ENCODE data around the gene THY1.
"Not testable (repeated sequence)": the region's sequence is repeated elsewhere in the genome, so short reads cannot be mapped to it uniquely, and the experiment has no call there.

Gene THY1

GRCh38 chr11:119445850-119446249, 22.9 kb upstream of the THY1 start:
- no peak for DNase-seq (ENCODE audit: low read depth in 2 of 2)

- DNase-seq (ENCODE audit: low read depth in 2 of 2): no peak
These were observed 22.4 kb upstream of the THY1 start for GRCh38 chr11:119445379-119445778.

GRCh38 chr11:119441898-119442243, 18.9 kb upstream of the THY1 start:
- DNase-seq (ENCODE audit: low read depth in 2 of 2): no peak

DNA sequence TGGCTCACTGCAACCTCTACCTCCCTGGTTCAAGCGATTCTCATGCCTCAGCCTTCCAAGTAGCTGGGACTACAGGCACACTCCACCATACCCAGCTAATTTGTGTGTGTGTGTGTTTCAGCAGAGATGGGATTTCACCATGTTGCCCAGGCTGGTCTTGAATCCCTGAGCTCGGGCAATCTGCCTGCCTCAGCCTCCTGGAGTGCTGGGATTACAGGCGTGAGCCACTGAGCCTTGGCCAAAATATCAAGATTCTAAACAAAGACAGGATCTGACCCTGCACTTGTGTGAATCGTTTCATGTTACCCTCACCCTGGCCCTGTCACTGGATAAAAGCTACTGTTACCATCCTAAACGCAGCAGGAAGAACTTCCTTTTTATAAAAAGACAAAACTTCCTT, 15.6 kb upstream of the THY1 start:
- DNase-seq (ENCODE audit: low read depth in 2 of 2): no peak

DNA sequence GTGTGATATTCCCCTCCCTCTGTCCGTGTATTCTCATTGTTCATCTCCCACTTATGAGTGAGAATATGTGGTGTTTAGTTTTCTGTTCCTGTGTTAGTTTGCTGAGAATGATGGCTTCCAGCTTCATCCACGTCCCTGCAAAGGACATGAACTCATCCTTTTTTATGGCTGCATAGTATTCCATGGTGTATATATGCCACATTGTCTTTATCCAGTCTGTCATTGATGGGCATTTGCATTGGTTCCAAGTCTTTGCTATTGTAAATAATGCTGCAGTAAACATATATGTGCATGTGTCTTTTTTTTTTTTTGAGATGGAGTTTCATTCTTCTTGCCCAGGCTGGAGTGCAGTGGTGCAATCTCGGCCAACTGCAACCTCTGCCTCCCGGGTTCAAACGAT, 14.5 kb upstream of the THY1 start:
- DNase-seq (ENCODE audit: low read depth in 2 of 2): not testable (repeated sequence)

DNA sequence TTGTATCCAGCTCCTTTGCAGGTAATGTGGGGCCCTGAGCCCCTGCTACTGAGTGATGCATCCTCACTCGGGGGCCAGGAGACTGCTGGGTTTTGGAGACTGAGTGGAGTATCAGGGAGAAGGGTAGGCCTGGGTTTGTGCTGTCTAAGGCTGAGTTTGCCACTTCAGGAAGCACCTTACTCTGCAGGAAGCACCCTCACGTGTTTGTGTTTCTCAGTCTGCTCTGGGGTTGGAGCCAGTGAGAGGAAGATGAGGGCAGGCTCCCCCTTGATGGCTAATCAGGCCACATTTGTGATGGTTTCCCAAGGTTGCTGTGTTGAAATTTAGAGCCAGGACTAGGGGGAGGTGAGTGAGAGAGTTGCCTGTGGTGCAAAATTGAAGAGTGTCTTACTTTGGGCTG, 13.7 kb upstream of the THY1 start:
- DNase-seq (ENCODE audit: low read depth in 2 of 2): no peak

GRCh38 chr11:119436093-119436492, 13.1 kb upstream of the THY1 start:
- no peak for DNase-seq (ENCODE audit: low read depth in 2 of 2)

DNA sequence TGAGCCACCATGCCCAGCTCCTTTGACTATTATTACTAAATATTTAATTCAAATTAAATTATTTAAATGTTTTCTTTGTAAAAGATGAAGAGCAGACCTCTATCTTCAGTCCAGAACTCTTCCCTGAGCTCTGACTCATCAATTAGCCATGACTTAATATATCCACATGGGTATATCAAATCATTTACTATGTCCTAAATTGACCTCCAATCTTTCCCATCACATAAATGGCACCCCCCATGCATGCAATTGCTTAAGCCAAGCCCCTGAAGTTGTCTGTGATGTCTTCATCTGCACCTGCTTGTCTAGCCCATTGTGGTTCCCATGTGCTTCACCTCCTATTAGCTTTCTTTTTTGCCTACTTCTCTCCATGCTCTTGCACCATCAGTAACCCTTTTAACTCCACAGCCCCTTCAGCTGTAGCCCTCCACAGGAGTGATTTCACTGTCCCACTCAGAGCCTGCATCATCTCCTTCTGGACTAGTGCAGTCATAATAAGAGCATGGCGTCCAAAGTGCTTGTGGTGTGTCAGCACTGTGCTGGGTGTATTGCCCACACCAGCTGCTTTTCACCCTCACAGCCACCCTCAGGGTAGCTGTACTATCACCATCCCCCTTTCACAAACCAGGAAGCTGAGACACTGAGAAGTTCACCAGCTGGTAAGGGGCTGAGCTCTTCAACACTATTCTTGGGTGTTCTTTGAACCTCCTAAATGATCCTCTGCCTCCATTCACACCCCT, 11.8 kb upstream of the THY1 start:
- DNase-seq (ENCODE audit: low read depth in 2 of 2): no peak

DNA sequence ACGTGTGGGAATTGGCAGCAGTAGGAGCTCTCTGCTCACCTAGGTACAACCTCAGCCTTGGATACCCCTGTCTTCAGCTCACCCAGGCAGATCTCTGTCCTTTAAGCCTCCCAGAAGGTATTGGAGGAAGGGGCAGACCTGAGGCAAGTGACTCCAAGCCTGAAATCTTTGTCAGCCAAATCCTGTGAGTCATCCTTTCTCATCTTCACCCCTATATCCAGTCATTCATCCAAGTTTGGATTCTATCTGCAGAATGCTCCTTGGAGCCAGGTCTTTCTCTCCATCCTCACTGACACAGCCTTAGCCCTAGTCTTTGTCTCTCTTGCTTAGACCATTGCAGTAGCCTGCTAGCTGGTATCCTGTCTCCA, 10.4 kb upstream of the THY1 start:
- no peak for DNase-seq (ENCODE audit: low read depth in 2 of 2)

- DNase-seq (ENCODE audit: low read depth in 2 of 2): no peak
These were observed 9.7 kb upstream of the THY1 start for GRCh38 chr11:119432484-119433357.

GRCh38 chr11:119431523-119431922, 8.6 kb upstream of the THY1 start:
- DNase-seq (ENCODE audit: low read depth in 2 of 2): no peak

DNA sequence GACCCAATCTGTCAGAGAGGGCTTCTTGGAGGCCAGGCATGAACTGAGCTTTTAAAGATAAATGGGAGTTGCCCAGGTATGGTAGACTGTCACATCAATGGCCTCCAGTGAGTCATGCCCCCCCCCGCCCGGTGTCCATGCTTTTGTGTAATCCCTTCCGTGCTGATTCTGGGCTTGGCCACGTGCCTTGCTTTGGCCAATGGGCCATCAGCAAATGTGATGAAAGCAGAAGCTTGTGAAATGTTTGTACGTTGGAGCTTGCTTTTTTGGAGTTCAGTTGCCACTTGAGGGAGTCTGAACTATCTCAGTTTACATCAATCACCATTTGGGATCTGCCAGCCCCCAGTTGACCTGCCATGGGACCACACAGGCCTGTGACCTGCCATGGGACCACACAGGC, 4.3 kb upstream of the THY1 start:
- no peak for DNase-seq (ENCODE audit: low read depth in 2 of 2)

GRCh38 chr11:119426142-119426541, 3.2 kb upstream of the THY1 start:
- no peak for DNase-seq (ENCODE audit: low read depth in 2 of 2)

- no peak for DNase-seq (ENCODE audit: low read depth in 2 of 2)
These were observed 1.8 kb upstream of the THY1 start for GRCh38 chr11:119424775-119425174.

DNA sequence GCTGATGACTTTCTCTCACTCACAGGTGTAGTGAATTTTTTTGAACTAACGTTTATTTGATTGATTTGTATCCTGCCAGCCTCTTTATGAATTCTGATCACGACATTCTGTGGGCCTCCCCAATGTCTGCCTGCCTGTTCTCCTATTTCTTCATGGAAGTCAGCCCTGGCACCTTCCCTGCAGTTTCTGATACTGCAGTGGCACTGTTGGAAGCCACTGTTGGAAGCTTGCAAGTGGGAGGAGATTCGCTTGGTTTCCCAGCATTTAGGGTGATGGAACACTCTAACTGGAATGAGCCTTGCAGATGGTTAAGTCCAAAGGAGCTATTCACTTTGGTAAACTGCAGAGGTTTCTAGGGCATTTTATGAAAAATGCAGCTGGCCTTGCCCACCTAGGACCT, 1.3 kb upstream of the THY1 start:
- DNase-seq (ENCODE audit: low read depth in 2 of 2): no peak

DNA sequence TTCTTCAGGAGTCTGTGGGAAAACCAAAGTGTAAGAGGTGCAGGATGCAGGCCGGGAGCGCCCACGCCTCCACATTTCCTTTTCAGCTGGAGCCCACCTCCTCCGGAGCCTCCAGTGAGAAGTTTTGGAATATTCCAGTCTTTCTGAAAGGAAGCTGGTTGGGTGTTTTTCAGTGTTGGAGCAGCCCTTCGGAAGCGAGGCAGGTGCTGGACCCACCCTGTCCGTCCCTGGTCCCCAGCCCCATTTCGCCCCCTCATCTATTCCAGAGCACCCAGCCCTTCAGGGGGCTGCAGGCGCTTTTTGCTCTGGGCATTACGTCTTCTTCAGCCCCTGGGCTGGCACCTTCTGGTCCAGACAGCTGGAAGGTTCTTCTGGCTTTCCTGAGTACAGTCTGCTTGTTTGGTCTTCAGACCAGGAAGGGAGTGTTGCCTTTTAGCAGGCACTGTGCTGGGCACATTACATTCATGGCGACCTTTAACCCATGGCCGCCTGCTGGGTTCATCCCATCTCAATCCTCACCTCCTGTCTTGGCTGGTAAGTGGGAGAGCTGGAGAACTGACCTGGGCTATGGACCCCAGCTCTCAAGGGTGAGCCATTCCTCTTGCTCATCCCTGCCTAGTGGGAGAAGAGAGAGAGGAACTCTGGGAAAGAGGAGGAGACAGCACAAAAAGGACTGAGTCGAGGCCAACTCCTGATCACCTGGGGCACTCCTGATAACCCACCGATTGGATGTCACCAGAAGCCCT, 710 bp upstream of the THY1 start:
- DNase-seq (ENCODE audit: low read depth in 2 of 2): no peak

DNA sequence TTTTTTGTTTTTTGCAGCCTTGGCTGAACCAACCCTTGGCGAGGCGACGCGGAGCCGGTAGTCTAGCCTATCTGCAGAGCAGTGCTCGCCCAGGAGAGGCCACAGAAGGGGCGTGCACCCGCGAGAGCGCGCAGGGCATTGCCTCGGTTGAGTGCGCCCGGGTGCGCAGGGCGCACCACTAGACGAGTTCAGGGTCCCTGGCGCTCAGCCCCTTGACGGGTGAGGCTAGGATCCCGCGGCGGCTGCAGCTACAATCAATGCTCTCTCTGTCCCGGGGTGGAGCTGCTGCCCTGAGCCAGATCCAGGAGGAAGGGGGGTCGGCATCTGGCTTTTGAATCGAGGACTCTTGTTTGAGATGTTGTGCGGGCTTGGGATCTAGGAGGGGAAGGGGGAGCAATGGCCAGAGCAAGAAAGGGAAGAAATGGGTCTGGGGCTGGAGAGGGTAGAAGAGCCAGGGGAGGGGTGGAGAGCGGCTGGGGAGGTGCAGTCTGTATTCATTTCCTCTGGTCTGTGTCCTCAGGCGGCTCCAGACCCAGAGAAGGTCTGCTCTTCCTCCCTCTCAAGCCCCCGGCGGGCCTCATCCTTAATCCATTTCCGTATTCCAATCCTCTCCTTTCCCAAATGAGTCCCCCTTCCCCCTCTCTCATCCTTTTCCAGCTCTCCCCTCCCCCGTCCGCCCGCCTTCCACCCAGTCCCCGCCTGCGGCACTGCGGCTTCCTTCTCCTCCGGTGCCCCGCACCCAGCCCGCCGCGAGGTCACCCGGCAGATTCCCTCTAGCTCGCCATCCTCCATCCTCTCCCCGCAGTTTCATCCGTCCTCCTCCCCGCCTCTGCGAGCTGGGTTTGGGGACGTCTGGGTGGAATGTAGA, 797 bp downstream of the THY1 start:
- DNase-seq (ENCODE audit: low read depth in 2 of 2): no peak

GRCh38 chr11:119421351-119421750, 1.6 kb downstream of the THY1 start:
- no peak for DNase-seq (ENCODE audit: low read depth in 2 of 2)

GRCh38 chr11:119420631-119421030, 2.3 kb downstream of the THY1 start:
- no peak for DNase-seq (ENCODE audit: low read depth in 2 of 2)

DNA sequence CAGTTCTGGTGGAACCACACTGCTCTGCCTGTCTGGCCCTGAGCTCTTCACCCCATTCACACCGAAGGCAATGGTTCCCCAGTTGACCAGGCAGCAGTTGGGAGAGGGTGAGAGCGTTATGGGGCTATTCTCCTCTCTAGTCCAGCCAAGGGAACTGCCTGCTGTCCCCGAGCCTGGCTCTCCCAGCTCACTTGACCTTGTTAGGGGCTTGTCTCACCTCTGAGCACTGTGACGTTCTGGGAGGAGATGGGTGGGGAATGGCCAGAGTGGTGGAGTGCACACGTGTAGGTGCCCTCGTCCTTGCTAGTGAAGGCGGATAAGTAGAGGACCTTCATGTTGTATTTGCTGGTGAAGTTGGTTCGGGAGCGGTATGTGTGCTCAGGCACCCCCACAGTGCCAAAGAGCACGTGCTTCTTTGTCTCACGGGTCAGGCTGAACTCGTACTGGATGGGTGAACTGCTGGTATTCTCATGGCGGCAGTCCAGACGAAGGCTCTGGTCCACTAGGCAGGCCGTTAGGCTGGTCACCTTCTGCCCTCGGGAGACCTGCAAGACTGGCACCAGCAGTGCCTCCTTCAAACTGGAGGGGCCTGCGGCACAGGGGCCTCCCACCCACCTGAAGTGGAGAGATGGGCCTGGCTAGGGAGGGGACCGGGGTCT, 3.0 kb downstream of the THY1 start:
- DNase-seq (ENCODE audit: low read depth in 2 of 2): no peak

- DNase-seq (ENCODE audit: low read depth in 2 of 2): no peak
These were observed 3.7 kb downstream of the THY1 start for GRCh38 chr11:119419246-119419645.
